ENCODE data around the gene NIPAL3.
A peak's percentile ranks its signal among the peaks of the same experiment; 100 is the strongest.

Gene NIPAL3

GRCh38 chr1:24389231-24389678, 26.3 kb upstream of the NIPAL3 start:
- H3K4me3 ChIP-seq (ENCODE audit: insufficient read depth, low read length, poor library complexity, severe bottlenecking), result no peak overlapping the region
- no peak overlapping the region for H3K4me2 ChIP-seq (ENCODE audit: low read depth, low read length, poor library complexity, severe bottlenecking)
- TF ChIP-seq EZH2phosphoT487 (conservative IDR thresholded peaks at IDR 0.05; ENCODE audit: low read length) (no peak), CTCF (IDR thresholded peaks at IDR 0.05; ENCODE audit: insufficient read depth, low read length, poor library complexity, severe bottlenecking) (no peak)
- no peaks in the 10 kb centered on the region for H4K20me1 ChIP-seq (ENCODE audit: low read depth, low read length)
- H3K27ac ChIP-seq (ENCODE audit: low read depth, low read length), result no peak overlapping the region
- H3F3A ChIP-seq (ENCODE audit: insufficient read depth), result peaks cover 23% of the 10 kb centered on the region
- no peaks in the 10 kb centered on the region for H3K36me3 ChIP-seq (ENCODE audit: low read length)
- H3K9me2 ChIP-seq (replicated peaks; ENCODE audit: insufficient read depth, low read length), result no peaks in the 10 kb centered on the region
- no peaks in the 10 kb centered on the region for H3K27me3 ChIP-seq (ENCODE audit: low read length)
- H2AFZ ChIP-seq (ENCODE audit: low read depth, low read length, severe bottlenecking), result no peak overlapping the region
- no peaks in the 10 kb centered on the region for H3K9me3 ChIP-seq (ENCODE audit: insufficient read depth, low read length)
- no peak overlapping the region for H3K9ac ChIP-seq (ENCODE audit: low read length)
- H3K79me2 ChIP-seq (ENCODE audit: insufficient read depth, low read length), result no peaks in the 10 kb centered on the region

GRCh38 chr1:24390924-24391782, 24.4 kb upstream of the NIPAL3 start:
- H3K4me3 ChIP-seq (ENCODE audit: insufficient read depth, low read length, poor library complexity, severe bottlenecking), result peak overlapping the region; percentile 45
- H3K27me3 ChIP-seq (ENCODE audit: low read length), result no peaks in the 10 kb centered on the region
- H3K9me2 ChIP-seq (replicated peaks; ENCODE audit: insufficient read depth, low read length), result no peaks in the 10 kb centered on the region
- TF ChIP-seq EZH2phosphoT487 (conservative IDR thresholded peaks at IDR 0.05; ENCODE audit: low read length) (no peak), CTCF (IDR thresholded peaks at IDR 0.05; ENCODE audit: insufficient read depth, low read length, poor library complexity, severe bottlenecking) (peak; percentile 95)
- no peaks in the 10 kb centered on the region for H3K79me2 ChIP-seq (ENCODE audit: insufficient read depth, low read length)
- H3K36me3 ChIP-seq (ENCODE audit: low read length), result no peaks in the 10 kb centered on the region
- H3K9me3 ChIP-seq (ENCODE audit: insufficient read depth, low read length), result no peaks in the 10 kb centered on the region
- H3K4me2 ChIP-seq (ENCODE audit: low read depth, low read length, poor library complexity, severe bottlenecking), result peak overlapping the region; percentile 83
- H3K9ac ChIP-seq (ENCODE audit: low read length), result peak overlapping the region; percentile 56
- no peaks in the 10 kb centered on the region for H4K20me1 ChIP-seq (ENCODE audit: low read depth, low read length)
- peaks cover 31% of the 10 kb centered on the region for H3F3A ChIP-seq (ENCODE audit: insufficient read depth)
- H2AFZ ChIP-seq (ENCODE audit: low read depth, low read length, severe bottlenecking), result peak overlapping the region; percentile 72
- H3K27ac ChIP-seq (ENCODE audit: low read depth, low read length), result peak overlapping the region; percentile 92

GRCh38 chr1:24391882-24392603, 23.6 kb upstream of the NIPAL3 start:
- Histone ChIP-seq H3K9me3 (ENCODE audit: insufficient read depth, low read length) (no peaks in the 10 kb centered on the region), H3K27me3 (ENCODE audit: low read length) (no peaks in the 10 kb centered on the region), H3K4me2 (ENCODE audit: low read depth, low read length, poor library complexity, severe bottlenecking) (peak overlapping the region; percentile 83), H3K9ac (ENCODE audit: low read length) (peak overlapping the region; percentile 56), H3K79me2 (ENCODE audit: insufficient read depth, low read length) (no peaks in the 10 kb centered on the region), H3K4me3 (ENCODE audit: insufficient read depth, low read length, poor library complexity, severe bottlenecking) (peak overlapping the region; percentile 45), H3K9me2 (replicated peaks; ENCODE audit: insufficient read depth, low read length) (no peaks in the 10 kb centered on the region), H2AFZ (ENCODE audit: low read depth, low read length, severe bottlenecking) (peak overlapping the region; percentile 72), H3F3A (ENCODE audit: insufficient read depth) (peaks cover 31% of the 10 kb centered on the region), H3K27ac (ENCODE audit: low read depth, low read length) (peak overlapping the region; percentile 92), H4K20me1 (ENCODE audit: low read depth, low read length) (no peaks in the 10 kb centered on the region), H3K36me3 (ENCODE audit: low read length) (no peaks in the 10 kb centered on the region)
- TF ChIP-seq EZH2phosphoT487 (conservative IDR thresholded peaks at IDR 0.05; ENCODE audit: low read length) (no peak), CTCF (IDR thresholded peaks at IDR 0.05; ENCODE audit: insufficient read depth, low read length, poor library complexity, severe bottlenecking) (peak; percentile 81)

Data from SU-DHL-6 (cell line).